ENCODE results near the gene KLHL29. TPM values are rescaled to one million over a fixed set of nuclear protein-coding genes. Genes with fewer than 3 reads are reported as not detected.

Gene KLHL29
- total and polyA plus RNA-seq, 10 of the 15 experiments (the other 5 are each of a cell fraction or from before 2014, with no cell fraction given) = 1.4 to 19.5 (median 6.1) TPM

GRCh38 chr2:23349508-23349907, 35.5 kb upstream of the KLHL29 start (continued):
- TF ChIP-seq KAT2A (conservative IDR thresholded peaks at IDR 0.05; ENCODE audit: control insufficient read depth, low read depth, low read length) (no peak), TCF12 (IDR thresholded peaks at IDR 0.05; ENCODE audit: low read depth, low read length) (no peak), TCF7 (IDR thresholded peaks at IDR 0.05; ENCODE audit: borderline replicate concordance) (no peak), MYC (IDR thresholded peaks at IDR 0.05; ENCODE audit: insufficient read depth, insufficient read length, insufficient replicate concordance, low read length, severe bottlenecking) (no peak), BMI1 (IDR thresholded peaks at IDR 0.05; ENCODE audit: borderline replicate concordance) (no peak), MEF2B (IDR thresholded peaks at IDR 0.05; ENCODE audit: partially characterized antibody, poor library complexity, severe bottlenecking) (no peak), ZBED1 (IDR thresholded peaks at IDR 0.05; ENCODE audit: borderline replicate concordance) (no peak), SUPT20H (IDR thresholded peaks at IDR 0.05; ENCODE audit: borderline replicate concordance, control insufficient read depth, low read depth, low read length) (no peak)
- TF ChIP-seq, protein P1, sequence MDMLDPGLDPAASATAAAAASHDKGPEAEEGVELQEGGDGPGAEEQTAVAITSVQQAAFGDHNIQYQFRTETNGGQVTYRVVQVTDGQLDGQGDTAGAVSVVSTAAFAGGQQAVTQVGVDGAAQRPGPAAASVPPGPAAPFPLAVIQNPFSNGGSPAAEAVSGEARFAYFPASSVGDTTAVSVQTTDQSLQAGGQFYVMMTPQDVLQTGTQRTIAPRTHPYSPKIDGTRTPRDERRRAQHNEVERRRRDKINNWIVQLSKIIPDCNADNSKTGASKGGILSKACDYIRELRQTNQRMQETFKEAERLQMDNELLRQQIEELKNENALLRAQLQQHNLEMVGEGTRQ (IDR thresholded peaks at IDR 0.05; ENCODE audit: borderline replicate concordance, low read depth, low read length) = no peak

- BruUV-seq (replicated peaks) = no TSS peak
- ChIA-PET SMC1A (ENCODE audit: uncharacterized antibody, unreplicated experiment) (interaction anchor here (1.0 to 1.3 kb wide), 2 partner anchors 20 to 152 kb away, joined by 4 to 5 read pairs; no protein-coding TSS in a partner anchor), POLR2A (no interaction called here), RAD21 (ENCODE audit: unreplicated experiment) (interaction anchor here (1.0 kb wide), 1 partner anchor 26 kb away, joined by 3 read pairs; no protein-coding TSS in a partner anchor), CTCF (interaction anchor here (1.0 to 2.7 kb wide), 6 partner anchors 11 to 151 kb away, joined by 4 to 8 read pairs (median 6); no protein-coding TSS in a partner anchor)
- Histone ChIP-seq H4K20me1 (ENCODE audit: control insufficient read depth, insufficient read depth) (no peaks in the 10 kb centered on the region), H3K36me3 (ENCODE audit: control insufficient read depth in 2 of 2, insufficient read depth in 2 of 2, low read length in 1 of 2) (no peaks in the 10 kb centered on the region), H3K4me1 (ENCODE audit: control insufficient read depth, insufficient read depth, low read length) (peaks cover 20% of the 10 kb centered on the region), H2AFZ (ENCODE audit: control insufficient read depth, low read depth, low read length) (no peak overlapping the region), H3K4me3 (no peak overlapping the region), H3K27me3 (replicated peaks in 1 of 2; ENCODE audit: control insufficient read depth in 2 of 2, insufficient read depth in 2 of 2, low read length in 1 of 2) (no peaks in the 10 kb centered on the region), H3K79me2 (ENCODE audit: control insufficient read depth, insufficient read depth, low read length) (no peaks in the 10 kb centered on the region), H3K9me3 (replicated peaks; ENCODE audit: control insufficient read depth, insufficient read depth, low read length) (no peaks in the 10 kb centered on the region), H3K27ac (ENCODE audit: control insufficient read depth, insufficient read depth) (no peak overlapping the region), H3K4me2 (ENCODE audit: control insufficient read depth, insufficient read depth) (no peak overlapping the region), H3K9ac (ENCODE audit: control insufficient read depth, insufficient read depth, low read length) (no peak overlapping the region)
- ATAC-seq (no peak), DNase-seq (ENCODE audit: low read depth, low spot score) (no peak), FAIRE-seq (no peak)
- in situ Hi-C loops (cut with MboI) = no loop called here
- intact Hi-C loops (cut with micrococcal nuclease; ENCODE audit: unreplicated experiment) = no loop called here
- 70% methylated on average over 16 of the region's 16 CpGs for WGBS (ENCODE audit: insufficient coverage, insufficient replicate concordance, low lambda C conversion rate, missing lambda C conversion rate)
- TF ChIP-seq EED (IDR thresholded peaks at IDR 0.05; ENCODE audit: low read depth) = no peak
- no peak for TF ChIP-seq RFX5 (IDR thresholded peaks at IDR 0.05; ENCODE audit: low read depth, low read length)
- no peak for TF ChIP-seq NR2C2 (IDR thresholded peaks at IDR 0.05; ENCODE audit: borderline replicate concordance, control insufficient read depth, insufficient read length, low read depth)
- no peak for TF ChIP-seq SUPT20H (IDR thresholded peaks at IDR 0.05; ENCODE audit: borderline replicate concordance, control insufficient read depth, low read depth, low read length)
- TF ChIP-seq POLR2AphosphoS2 (IDR thresholded peaks at IDR 0.05; ENCODE audit: low read depth, low read length) = no peak
- no peak for TF ChIP-seq BMI1 (IDR thresholded peaks at IDR 0.05; ENCODE audit: borderline replicate concordance)
- TF ChIP-seq NKRF (conservative IDR thresholded peaks at IDR 0.05) = no peak
- no peak for TF ChIP-seq ZBTB33 (IDR thresholded peaks at IDR 0.05)
- no peak for TF ChIP-seq CREM (IDR thresholded peaks at IDR 0.05; ENCODE audit: low read depth)
- TF ChIP-seq CHD4 (IDR thresholded peaks at IDR 0.05) = no peak
Observed at GRCh38 chr2:23350041-23350791, 34.8 kb upstream of the KLHL29 start.
